ENCODE data around the gene RPL5.

RPL5 gene

GRCh38 chr1:92840600-92840999, 8.8 kb downstream of the RPL5 start:
- no CpG with 5 or more reads among the region's 5 CpGs for WGBS (ENCODE audit: insufficient coverage, insufficient read length)
- Histone ChIP-seq H3K4me1 (ENCODE audit: control insufficient read depth, insufficient read depth, low read length) (no peaks in the 10 kb centered on the region), H3K27me3 (ENCODE audit: control insufficient read depth, insufficient read depth, low read length) (no peaks in the 10 kb centered on the region), H3K9me3 (ENCODE audit: control insufficient read depth, insufficient read depth, low read length) (no peaks in the 10 kb centered on the region), H3K36me3 (ENCODE audit: control insufficient read depth, insufficient read depth, low read length) (peaks cover 34% of the 10 kb centered on the region), H3K27ac (ENCODE audit: low read length) (no peak overlapping the region), H3K4me3 (ENCODE audit: low read length) (no peak overlapping the region)
- no peak for DNase-seq (ENCODE audit: low read depth, low spot score)

GRCh38 chr1:92842082-92843045, 10.5 kb downstream of the RPL5 start:
- no CpG with 5 or more reads among the region's 4 CpGs for WGBS (ENCODE audit: insufficient coverage, insufficient read length)
- Histone ChIP-seq H3K36me3 (ENCODE audit: control insufficient read depth, insufficient read depth, low read length) (peaks cover 24% of the 10 kb centered on the region), H3K27ac (ENCODE audit: low read length) (no peak overlapping the region)

GRCh38 chr1:92843046-92843423, 11.2 kb downstream of the RPL5 start:
- WGBS (ENCODE audit: insufficient coverage, insufficient read length) = no CpG with 5 or more reads among the region's 2 CpGs
- Histone ChIP-seq H3K27ac (ENCODE audit: low read length) (no peak overlapping the region), H3K36me3 (ENCODE audit: control insufficient read depth, insufficient read depth, low read length) (peaks cover 18% of the 10 kb centered on the region)

More at GRCh38 chr1:92842082-92843045, 10.5 kb downstream of the RPL5 start:
- no peak overlapping the region for H3K4me3 ChIP-seq (ENCODE audit: low read length)
- no peaks in the 10 kb centered on the region for H3K27me3 ChIP-seq (ENCODE audit: control insufficient read depth, insufficient read depth, low read length)
- no peaks in the 10 kb centered on the region for H3K4me1 ChIP-seq (ENCODE audit: control insufficient read depth, insufficient read depth, low read length)
- no peak for DNase-seq (ENCODE audit: low read depth, low spot score)
- no peaks in the 10 kb centered on the region for H3K9me3 ChIP-seq (ENCODE audit: control insufficient read depth, insufficient read depth, low read length)

GRCh38 chr1:92843429-92844352, 11.9 kb downstream of the RPL5 start:
- Histone ChIP-seq H3K4me1 (ENCODE audit: control insufficient read depth, insufficient read depth, low read length) (no peaks in the 10 kb centered on the region), H3K4me3 (ENCODE audit: low read length) (no peak overlapping the region), H3K36me3 (ENCODE audit: control insufficient read depth, insufficient read depth, low read length) (peaks cover 18% of the 10 kb centered on the region), H3K27ac (ENCODE audit: low read length) (no peak overlapping the region), H3K9me3 (ENCODE audit: control insufficient read depth, insufficient read depth, low read length) (no peaks in the 10 kb centered on the region), H3K27me3 (ENCODE audit: control insufficient read depth, insufficient read depth, low read length) (no peaks in the 10 kb centered on the region)
- no CpG with 5 or more reads among the region's 8 CpGs for WGBS (ENCODE audit: insufficient coverage, insufficient read length)
- DNase-seq (ENCODE audit: low read depth, low spot score) = no peak

More at GRCh38 chr1:92843046-92843423, 11.2 kb downstream of the RPL5 start:
- H3K4me1 ChIP-seq (ENCODE audit: control insufficient read depth, insufficient read depth, low read length) = no peaks in the 10 kb centered on the region
- no peaks in the 10 kb centered on the region for H3K27me3 ChIP-seq (ENCODE audit: control insufficient read depth, insufficient read depth, low read length)
- H3K9me3 ChIP-seq (ENCODE audit: control insufficient read depth, insufficient read depth, low read length) = no peaks in the 10 kb centered on the region
- DNase-seq (ENCODE audit: low read depth, low spot score) = no peak
- no peak overlapping the region for H3K4me3 ChIP-seq (ENCODE audit: low read length)

GRCh38 chr1:92844439-92844838, 12.6 kb downstream of the RPL5 start:
- H3K36me3 ChIP-seq (ENCODE audit: control insufficient read depth, insufficient read depth, low read length) = peaks cover 12% of the 10 kb centered on the region
- WGBS (ENCODE audit: insufficient coverage, insufficient read length) = no CpG with 5 or more reads among the region's 3 CpGs
- no peak for DNase-seq (ENCODE audit: low read depth, low spot score)

GRCh38 chr1:92845908-92846307, 14.1 kb downstream of the RPL5 start:
- Histone ChIP-seq H3K36me3 (ENCODE audit: control insufficient read depth, insufficient read depth, low read length) (no peaks in the 10 kb centered on the region; the same call in 1 of the 2 replicates), H3K4me3 (ENCODE audit: low read length) (no peak overlapping the region), H3K27ac (ENCODE audit: low read length) (no peak overlapping the region), H3K9me3 (ENCODE audit: control insufficient read depth, insufficient read depth, low read length) (no peaks in the 10 kb centered on the region), H3K27me3 (ENCODE audit: control insufficient read depth, insufficient read depth, low read length) (no peaks in the 10 kb centered on the region), H3K4me1 (ENCODE audit: control insufficient read depth, insufficient read depth, low read length) (no peaks in the 10 kb centered on the region)
- WGBS (ENCODE audit: insufficient coverage, insufficient read length) = no CpG with 5 or more reads among the region's 3 CpGs
- DNase-seq (ENCODE audit: low read depth, low spot score) = no peak

More at GRCh38 chr1:92844439-92844838, 12.6 kb downstream of the RPL5 start:
- no peaks in the 10 kb centered on the region for H3K27me3 ChIP-seq (ENCODE audit: control insufficient read depth, insufficient read depth, low read length)
- no peaks in the 10 kb centered on the region for H3K4me1 ChIP-seq (ENCODE audit: control insufficient read depth, insufficient read depth, low read length)
- H3K4me3 ChIP-seq (ENCODE audit: low read length) = no peak overlapping the region
- no peak overlapping the region for H3K27ac ChIP-seq (ENCODE audit: low read length)
- no peaks in the 10 kb centered on the region for H3K9me3 ChIP-seq (ENCODE audit: control insufficient read depth, insufficient read depth, low read length)

GRCh38 chr1:92848201-92848600, 16.4 kb downstream of the RPL5 start:
- H3K36me3 ChIP-seq (ENCODE audit: control insufficient read depth, insufficient read depth, low read length) = no peaks in the 10 kb centered on the region; the same call in 1 of the 2 replicates
- H3K9me3 ChIP-seq (ENCODE audit: control insufficient read depth, insufficient read depth, low read length) = no peaks in the 10 kb centered on the region
- no peaks in the 10 kb centered on the region for H3K27me3 ChIP-seq (ENCODE audit: control insufficient read depth, insufficient read depth, low read length)
- WGBS (ENCODE audit: insufficient coverage, insufficient read length) = no CpG with 5 or more reads among the region's 4 CpGs
- no peaks in the 10 kb centered on the region for H3K4me1 ChIP-seq (ENCODE audit: control insufficient read depth, insufficient read depth, low read length)
- no peak for DNase-seq (ENCODE audit: low read depth, low spot score)
- H3K27ac ChIP-seq (ENCODE audit: low read length) = no peak overlapping the region
- no peak overlapping the region for H3K4me3 ChIP-seq (ENCODE audit: low read length)

- DNase-seq (ENCODE audit: low read depth, low spot score) = no peak
- no peaks in the 10 kb centered on the region for H3K36me3 ChIP-seq (ENCODE audit: control insufficient read depth, insufficient read depth, low read length)
- H3K27me3 ChIP-seq (ENCODE audit: control insufficient read depth, insufficient read depth, low read length) = no peaks in the 10 kb centered on the region
- H3K4me3 ChIP-seq (ENCODE audit: low read length) = no peak overlapping the region
- H3K9me3 ChIP-seq (ENCODE audit: control insufficient read depth, insufficient read depth, low read length) = no peaks in the 10 kb centered on the region
- WGBS (ENCODE audit: insufficient coverage, insufficient read length) = no CpG with 5 or more reads among the region's 3 CpGs
- no peaks in the 10 kb centered on the region for H3K4me1 ChIP-seq (ENCODE audit: control insufficient read depth, insufficient read depth, low read length)
- H3K27ac ChIP-seq (ENCODE audit: low read length) = no peak overlapping the region
Measured at GRCh38 chr1:92850019-92850418, 18.2 kb downstream of the RPL5 start.

- Histone ChIP-seq H3K36me3 (ENCODE audit: control insufficient read depth, insufficient read depth, low read length) (no peaks in the 10 kb centered on the region), H3K9me3 (ENCODE audit: control insufficient read depth, insufficient read depth, low read length) (no peaks in the 10 kb centered on the region), H3K4me1 (ENCODE audit: control insufficient read depth, insufficient read depth, low read length) (no peaks in the 10 kb centered on the region), H3K27me3 (ENCODE audit: control insufficient read depth, insufficient read depth, low read length) (no peaks in the 10 kb centered on the region), H3K4me3 (ENCODE audit: low read length) (no peak overlapping the region), H3K27ac (ENCODE audit: low read length) (no peak overlapping the region)
- DNase-seq (ENCODE audit: low read depth, low spot score) = no peak
- WGBS (ENCODE audit: insufficient coverage, insufficient read length) = no CpG with 5 or more reads among the region's 2 CpGs
Measured at GRCh38 chr1:92851729-92852128, 19.9 kb downstream of the RPL5 start.

GRCh38 chr1:92853299-92853698, 21.5 kb downstream of the RPL5 start:
- no peak overlapping the region for H3K27ac ChIP-seq (ENCODE audit: low read length)
- H3K27me3 ChIP-seq (ENCODE audit: control insufficient read depth, insufficient read depth, low read length) = no peaks in the 10 kb centered on the region
- H3K4me3 ChIP-seq (ENCODE audit: low read length) = no peak overlapping the region
- no peaks in the 10 kb centered on the region for H3K36me3 ChIP-seq (ENCODE audit: control insufficient read depth, insufficient read depth, low read length)
- no peaks in the 10 kb centered on the region for H3K4me1 ChIP-seq (ENCODE audit: control insufficient read depth, insufficient read depth, low read length)
- no peak for DNase-seq (ENCODE audit: low read depth, low spot score)
- no CpG with 5 or more reads among the region's 2 CpGs for WGBS (ENCODE audit: insufficient coverage, insufficient read length)
- no peaks in the 10 kb centered on the region for H3K9me3 ChIP-seq (ENCODE audit: control insufficient read depth, insufficient read depth, low read length)

All from iPS DF 6.9 (cell line).